Osteoblast (primary cell): ENCODE measurements around the gene IMPG1. TPM values are rescaled to one million over a fixed set of nuclear protein-coding genes. Genes with fewer than 3 reads are reported as not detected.

Experiments
- DNase-seq: peaks from one replicate; pipeline ENCODE4 v3.0.0; 2011; ENCODE audit warnings: low spot score, mixed read lengths; ENCODE audit not compliant: insufficient read length; ENCODE audit errors: missing footprints
- H2AFZ ChIP-seq: 2 replicates; pipeline ENCODE4 v1.6.0; 2011; ENCODE audit warnings: mild to moderate bottlenecking, low read length
- H3K27ac ChIP-seq: 2 replicates; pipeline ENCODE4 v1.5.1; 2011; ENCODE audit warnings: mild to moderate bottlenecking, low read depth, low read length, moderate library complexity
- H3K27me3 ChIP-seq: 2 replicates; pipeline ENCODE4 v1.6.0; 2012; ENCODE audit warnings: mild to moderate bottlenecking, control low read depth, inconsistent platforms, low read length, moderate library complexity; ENCODE audit not compliant: insufficient read depth
- H3K36me3 ChIP-seq: 2 replicates; pipeline ENCODE4 v1.5.1; 2011; ENCODE audit warnings: mild to moderate bottlenecking, low read length, control low read depth, moderate library complexity; ENCODE audit not compliant: insufficient read depth
- H3K4me1 ChIP-seq: 2 replicates; pipeline ENCODE4 v1.5.1; 2011; ENCODE audit warnings: mild to moderate bottlenecking, low read length, control low read depth, moderate library complexity; ENCODE audit not compliant: insufficient read depth
- H3K4me2 ChIP-seq: 2 replicates; pipeline ENCODE4 v1.6.0; 2011; ENCODE audit warnings: mild to moderate bottlenecking, low read length; ENCODE audit not compliant: insufficient read depth
- H3K4me3 ChIP-seq: fragments of 200-600 bp; sonication (generic); 3 replicates; pipeline ENCODE4 v1.5.1; 2012; ENCODE audit warnings: mild to moderate bottlenecking, low read length, inconsistent platforms; ENCODE audit not compliant: insufficient read depth
- H3K79me2 ChIP-seq: 2 replicates; pipeline ENCODE4 v1.6.0; 2012; ENCODE audit warnings: mild to moderate bottlenecking, low read length, control low read depth, inconsistent platforms; ENCODE audit not compliant: insufficient read depth
- H3K9me3 ChIP-seq: 2 replicates; pipeline ENCODE4 v1.5.1; 2011; ENCODE audit warnings: low read depth, low read length, control low read depth
- H4K20me1 ChIP-seq: 2 replicates; pipeline ENCODE4 v1.6.0; 2012; ENCODE audit warnings: mild to moderate bottlenecking, low read length, control low read depth; ENCODE audit not compliant: insufficient read depth
- CTCF ChIP-seq: IDR thresholded peaks from 2 replicates; pipeline ENCODE4 v1.5.1; 2011; ENCODE audit warnings: mild to moderate bottlenecking, low read depth, low read length, moderate library complexity; ENCODE audit errors: extremely low read depth
- total RNA-seq: library from RNA; depleted of rRNA; stranded (reverse); fragments of >200 nt; gene quantifications from 2 replicates; pipeline ENCODE4 v1.2.3, GENCODE V29; 2012

The IMPG1 gene
- total RNA-seq, 1 donor = not detected

GRCh38 chr6:75896526-75896925, 175.9 kb downstream of the IMPG1 start:
- Histone ChIP-seq H3K4me1 (no peaks in the 10 kb centered on the region), H3K27ac (no peak overlapping the region), H3K4me2 (no peak overlapping the region), H3K9me3 (no peaks in the 10 kb centered on the region), H3K4me3 (no peak overlapping the region), H4K20me1 (no peaks in the 10 kb centered on the region), H2AFZ (no peak overlapping the region), H3K36me3 (peaks cover 9% of the 10 kb centered on the region), H3K27me3 (no peaks in the 10 kb centered on the region), H3K79me2 (no peaks in the 10 kb centered on the region)
- DNase-seq = no peak
- TF ChIP-seq CTCF = no peak

- no peak for DNase-seq
- Histone ChIP-seq H3K27ac (no peak overlapping the region), H3K4me2 (peak overlapping the region; percentile 32), H3K4me1 (no peaks in the 10 kb centered on the region), H3K36me3 (peaks cover 9% of the 10 kb centered on the region), H3K27me3 (no peaks in the 10 kb centered on the region), H2AFZ (no peak overlapping the region), H3K79me2 (no peaks in the 10 kb centered on the region), H3K9me3 (no peaks in the 10 kb centered on the region), H4K20me1 (no peaks in the 10 kb centered on the region), H3K4me3 (no peak overlapping the region)
- TF ChIP-seq CTCF = no peak
Measured at GRCh38 chr6:75893776-75894152, 178.7 kb downstream of the IMPG1 start.

- Histone ChIP-seq H3K79me2 (no peaks in the 10 kb centered on the region), H3K4me1 (no peaks in the 10 kb centered on the region), H3K4me3 (no peak overlapping the region), H3K4me2 (peak overlapping the region; percentile 32), H3K9me3 (no peaks in the 10 kb centered on the region), H2AFZ (no peak overlapping the region), H3K36me3 (peaks cover 9% of the 10 kb centered on the region), H3K27ac (no peak overlapping the region), H4K20me1 (no peaks in the 10 kb centered on the region), H3K27me3 (no peaks in the 10 kb centered on the region)
- DNase-seq = peak; percentile 79
- TF ChIP-seq CTCF = peak; percentile 71
Measured at GRCh38 chr6:75893058-75893775, 179.2 kb downstream of the IMPG1 start.

- Histone ChIP-seq H3K4me1 (no peaks in the 10 kb centered on the region), H3K27me3 (no peaks in the 10 kb centered on the region), H3K4me2 (no peak overlapping the region), H3K79me2 (no peaks in the 10 kb centered on the region), H3K9me3 (no peaks in the 10 kb centered on the region), H3K4me3 (no peak overlapping the region), H4K20me1 (no peaks in the 10 kb centered on the region), H3K27ac (no peak overlapping the region), H3K36me3 (peaks cover 9% of the 10 kb centered on the region), H2AFZ (no peak overlapping the region)
- TF ChIP-seq CTCF = no peak
- DNase-seq = no peak
Measured at GRCh38 chr6:75892384-75892783, 180.1 kb downstream of the IMPG1 start.
